Measurements from ENCODE around the gene CCNT2.
A peak's percentile ranks its signal among the peaks of the same experiment; 100 is the strongest.
"Not testable (repeated sequence)": the region's sequence is repeated elsewhere in the genome, so short reads cannot be mapped to it uniquely, and the experiment has no call there.

The CCNT2 gene

DNA sequence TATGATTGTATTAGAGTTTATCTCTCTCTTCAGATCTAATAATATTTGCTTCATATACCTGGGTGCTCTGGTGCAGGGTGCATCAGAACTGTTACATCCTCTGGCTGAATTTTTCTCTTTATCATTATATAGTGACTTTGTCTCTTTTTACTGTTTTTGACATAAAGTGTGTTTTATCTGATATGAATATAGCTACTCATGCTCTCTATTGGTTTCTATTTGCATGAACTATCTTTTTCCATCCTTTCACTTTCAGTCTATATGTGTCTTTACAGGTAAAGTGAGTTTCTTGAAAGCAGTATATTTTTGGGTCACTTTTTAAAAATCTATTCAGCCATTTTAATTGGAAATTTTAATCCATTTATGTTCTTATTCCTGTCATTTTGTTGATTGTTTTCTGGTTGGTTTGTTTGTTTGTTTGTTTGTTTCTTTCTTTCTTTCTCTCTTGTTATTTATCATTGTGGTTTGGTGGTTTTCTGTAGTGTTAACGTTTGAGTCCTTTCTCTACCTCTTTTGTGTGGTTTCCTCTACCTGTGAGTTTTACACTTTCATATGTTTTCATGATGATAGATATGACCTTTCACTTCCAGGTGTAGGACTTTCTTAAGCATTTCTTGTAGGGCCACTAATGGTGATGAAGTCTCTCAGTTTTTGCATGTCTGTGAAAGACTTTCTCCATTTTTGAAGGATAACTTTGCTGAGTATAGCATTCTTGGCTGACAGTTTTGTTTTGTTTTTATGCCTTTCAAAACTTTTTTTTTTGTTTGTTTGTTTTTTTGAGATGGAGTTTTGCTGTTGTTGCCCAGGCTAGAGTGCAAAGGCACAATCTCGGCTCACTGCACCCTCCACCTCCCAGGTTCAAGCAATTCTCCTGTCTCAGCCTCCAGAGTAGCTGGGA, 54.9 kb downstream of the CCNT2 start:
- no peak for DNase-seq (ENCODE audit: low spot score)

DNA sequence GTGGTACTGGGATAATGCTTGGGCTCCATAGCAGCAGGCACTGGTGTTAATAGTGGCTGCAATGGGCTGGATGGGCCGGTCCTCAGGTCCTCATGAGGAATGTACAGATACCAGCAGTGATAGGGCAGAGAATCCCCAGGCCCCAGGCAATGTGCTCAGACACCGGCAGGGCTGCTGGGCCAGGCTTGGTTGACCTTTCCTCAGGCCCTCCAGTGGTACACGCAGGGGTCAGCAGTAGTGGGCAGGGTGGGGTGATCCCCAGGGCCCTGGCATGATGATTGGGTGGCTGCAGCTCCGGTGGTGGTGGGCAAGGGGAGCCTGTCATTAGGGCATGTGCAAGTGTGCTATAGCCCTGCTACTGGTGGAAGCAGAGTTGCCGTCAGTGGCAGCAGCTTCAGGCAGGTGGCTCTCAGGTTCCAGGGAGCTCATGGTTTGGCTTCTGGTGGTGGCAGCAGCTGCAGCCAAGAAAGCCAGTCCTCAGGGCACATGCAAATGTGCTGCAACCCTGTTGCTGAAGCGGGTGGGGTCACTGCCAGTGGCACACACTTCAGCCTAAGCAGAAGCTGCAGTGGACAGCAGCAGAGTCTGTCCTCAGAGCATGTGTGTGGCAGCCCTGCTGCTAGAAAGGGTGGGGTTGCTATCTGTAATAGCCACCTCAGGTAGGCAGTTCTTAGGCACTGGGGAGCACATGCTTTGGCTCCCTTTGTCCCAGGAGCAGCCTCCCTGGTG, 56.8 kb downstream of the CCNT2 start:
- DNase-seq (ENCODE audit: low spot score) = no peak

DNA sequence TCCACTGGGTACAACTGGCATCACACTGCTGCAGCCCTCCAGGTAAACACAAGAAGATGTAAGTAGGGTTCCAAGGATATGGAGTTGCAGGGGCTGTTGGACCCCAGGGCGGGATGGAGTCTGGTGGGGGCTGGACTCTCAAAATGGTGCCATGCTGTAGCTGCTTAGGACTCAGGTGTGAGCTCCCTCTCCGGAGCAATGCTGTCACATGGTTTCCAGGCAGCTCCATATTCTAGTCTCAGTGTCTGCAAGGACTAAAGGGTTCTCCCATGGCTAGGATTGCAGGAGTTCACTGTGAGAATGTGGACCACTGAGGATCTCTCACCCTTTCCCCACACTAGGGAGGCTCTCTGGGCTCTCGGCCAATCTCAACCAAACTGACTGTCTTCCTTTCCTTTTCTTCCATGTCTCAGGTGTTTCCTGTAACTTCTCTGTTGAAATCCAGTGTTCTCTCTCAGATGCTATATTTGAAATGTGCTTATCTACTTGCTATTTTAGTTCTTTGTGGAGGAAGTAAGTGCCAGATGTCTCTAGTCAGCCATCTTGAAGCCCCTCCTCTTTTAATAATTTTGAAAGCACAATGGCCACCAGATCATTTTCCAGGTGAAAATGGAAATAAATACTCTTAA, 57.6 kb downstream of the CCNT2 start:
- DNase-seq (ENCODE audit: low spot score) = no peak

DNA sequence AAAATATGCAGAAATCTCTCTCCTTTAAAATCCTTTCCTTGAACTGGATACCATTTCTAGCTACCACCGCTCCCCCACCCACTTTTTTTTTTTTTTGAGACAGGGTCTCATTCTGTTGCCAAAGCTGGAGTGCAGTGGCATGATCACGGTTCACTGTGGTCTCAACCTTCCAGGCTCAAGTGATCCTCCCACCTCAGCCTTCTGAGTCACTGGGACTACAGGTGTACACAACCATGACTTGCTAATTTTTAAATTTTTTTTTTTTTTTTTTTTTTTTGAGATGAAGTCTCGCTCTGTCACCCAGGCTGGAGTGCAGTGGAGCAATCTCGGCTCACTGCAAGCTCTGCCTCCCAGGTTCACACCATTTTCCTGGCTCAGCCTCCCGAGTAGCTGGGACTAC, 58.5 kb downstream of the CCNT2 start:
- not testable (repeated sequence) for DNase-seq (ENCODE audit: low spot score)

- no peak for DNase-seq (ENCODE audit: low spot score)
These were observed 60.6 kb downstream of the CCNT2 start for GRCh38 chr2:134979221-134979620.

GRCh38 chr2:134980639-134981038, 62.0 kb downstream of the CCNT2 start:
- no peak for DNase-seq (ENCODE audit: low spot score)

DNA sequence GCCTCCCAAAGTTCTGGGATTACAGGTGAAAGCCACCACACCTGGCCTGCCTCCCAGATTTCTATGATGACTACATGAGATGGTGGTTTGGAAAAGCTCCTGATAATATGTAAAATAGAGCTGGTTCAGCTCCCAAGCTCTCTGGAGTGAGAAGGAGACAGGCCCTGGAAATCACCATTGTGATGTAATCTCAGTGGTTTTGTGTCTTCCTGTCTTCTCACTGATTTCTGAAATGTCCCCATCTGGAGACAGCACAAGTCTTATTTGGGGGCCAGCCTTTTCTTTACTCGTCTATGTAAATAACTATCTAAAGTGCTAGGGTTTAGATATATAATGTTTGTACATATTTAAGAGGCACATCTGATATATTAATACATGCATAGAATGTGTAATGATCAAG, 64.0 kb downstream of the CCNT2 start:
- no peak for DNase-seq (ENCODE audit: low spot score)

DNA sequence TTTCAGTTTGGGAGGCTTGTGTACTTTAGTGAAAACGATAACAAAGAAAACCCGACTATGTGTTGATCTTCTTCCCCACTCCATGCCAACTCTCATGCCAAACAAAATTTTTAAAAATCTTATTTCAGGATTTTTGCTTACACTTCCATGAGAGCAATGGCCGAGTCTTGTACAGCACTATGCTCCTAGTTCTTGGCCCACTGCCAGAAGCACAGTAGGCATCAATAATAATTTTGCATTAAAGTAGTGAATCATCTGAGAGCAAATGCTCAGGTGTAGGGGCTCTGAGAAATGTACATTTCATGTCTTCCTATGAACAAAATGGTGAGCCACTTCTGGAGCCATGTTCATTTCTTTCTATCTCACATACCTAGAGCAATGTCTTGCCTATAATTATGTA, 66.4 kb downstream of the CCNT2 start:
- no peak for DNase-seq (ENCODE audit: low spot score)

- no peak for DNase-seq (ENCODE audit: low spot score)
These were observed 70.5 kb downstream of the CCNT2 start for GRCh38 chr2:134988994-134989605.

DNA sequence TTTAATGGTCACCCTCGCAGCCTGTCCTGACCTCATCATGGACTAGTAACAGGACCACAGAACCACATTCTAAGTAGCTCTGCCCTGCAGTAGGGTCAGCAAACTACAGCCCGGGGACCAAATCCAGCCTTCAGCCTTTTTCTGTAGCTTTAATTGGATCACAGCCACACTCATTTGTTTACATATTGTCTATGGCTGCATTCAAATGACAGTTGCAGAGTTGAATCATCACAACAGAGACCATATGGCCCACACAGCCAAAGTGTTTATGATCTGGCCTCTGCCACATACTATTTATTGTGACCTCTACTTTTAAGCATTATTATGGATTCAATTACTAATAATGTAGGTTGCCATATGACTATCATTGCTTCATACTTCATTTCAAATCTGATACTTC, 80.9 kb downstream of the CCNT2 start:
- no peak for DNase-seq (ENCODE audit: low spot score)

- no peak for DNase-seq (ENCODE audit: low spot score)
These were observed 84.2 kb downstream of the CCNT2 start for GRCh38 chr2:135002836-135003235.

- peak; percentile 63 for DNase-seq (ENCODE audit: low spot score)
These were observed 85.6 kb downstream of the CCNT2 start for GRCh38 chr2:135004005-135004746.

- no peak for DNase-seq (ENCODE audit: low spot score)
These were observed 87.1 kb downstream of the CCNT2 start for GRCh38 chr2:135005753-135006152.
